K562 (cell line): ENCODE measurements around the gene DHRS12. TPM values are rescaled to one million over a fixed set of nuclear protein-coding genes. Genes with fewer than 3 reads are reported as not detected.

Experiments used
- BRF2 ChIP-seq: IDR thresholded peaks from 3 replicates; pipeline ENCODE4 v1.6.1; 2011; ENCODE audit warnings: borderline replicate concordance, mild to moderate bottlenecking; ENCODE audit not compliant: insufficient read length, insufficient read depth
- ELF2 ChIP-seq: fragments of 250-450 bp; sonication (Bioruptor Pico); IDR thresholded peaks from 2 replicates; pipeline ENCODE4 v1.5.0; 2021; ENCODE audit warnings: mild to moderate bottlenecking
- polyA plus RNA-seq, 8 experiments: library from polyadenylated mRNA; depleted of rRNA in 4 of 8; stranded (reverse) in 5 of 8; unstranded in 3 of 8; fragments of >200 nt; fragmentation: Nextera tagmentation in 2 of 8; fragmentation: Illumina TruSeq in 1 of 8; extraction: Ambion mirVana in 2 of 8; extraction: Trizol in 1 of 8; gene quantifications; 2 replicates each; pipeline versions ENCODE4 v1.2.1 to v1.2.3, GENCODE V29; 2011 to 2014; ENCODE audit warnings: inconsistent platforms in 1 of 8, missing spikeins in 1 of 8
- total RNA-seq, 7 experiments: library from RNA; depleted of rRNA in 6 of 7; stranded (reverse); fragments of >200 nt in 6 of 7; fragmentation: Illumina TruSeq in 2 of 7; extraction: Trizol in 2 of 7; gene quantifications; 2 replicates each; pipeline versions ENCODE4 v1.2.1 to v1.2.3, GENCODE V29; 2011 to 2021; ENCODE audit warnings: low replicate concordance in 1 of 7
- TF ChIP-seq, protein P1 (sequence below): fragments of 250-450 bp; sonication (Bioruptor Pico); IDR thresholded peaks from 2 replicates; pipeline ENCODE4 v1.4.0; 2020

The DHRS12 gene
- total and polyA plus RNA-seq, 9 of the 15 experiments (the other 6 are each of a cell fraction or from before 2014, with no cell fraction given), result 0.62 to 2.7 (median 0.98) TPM

DNA sequence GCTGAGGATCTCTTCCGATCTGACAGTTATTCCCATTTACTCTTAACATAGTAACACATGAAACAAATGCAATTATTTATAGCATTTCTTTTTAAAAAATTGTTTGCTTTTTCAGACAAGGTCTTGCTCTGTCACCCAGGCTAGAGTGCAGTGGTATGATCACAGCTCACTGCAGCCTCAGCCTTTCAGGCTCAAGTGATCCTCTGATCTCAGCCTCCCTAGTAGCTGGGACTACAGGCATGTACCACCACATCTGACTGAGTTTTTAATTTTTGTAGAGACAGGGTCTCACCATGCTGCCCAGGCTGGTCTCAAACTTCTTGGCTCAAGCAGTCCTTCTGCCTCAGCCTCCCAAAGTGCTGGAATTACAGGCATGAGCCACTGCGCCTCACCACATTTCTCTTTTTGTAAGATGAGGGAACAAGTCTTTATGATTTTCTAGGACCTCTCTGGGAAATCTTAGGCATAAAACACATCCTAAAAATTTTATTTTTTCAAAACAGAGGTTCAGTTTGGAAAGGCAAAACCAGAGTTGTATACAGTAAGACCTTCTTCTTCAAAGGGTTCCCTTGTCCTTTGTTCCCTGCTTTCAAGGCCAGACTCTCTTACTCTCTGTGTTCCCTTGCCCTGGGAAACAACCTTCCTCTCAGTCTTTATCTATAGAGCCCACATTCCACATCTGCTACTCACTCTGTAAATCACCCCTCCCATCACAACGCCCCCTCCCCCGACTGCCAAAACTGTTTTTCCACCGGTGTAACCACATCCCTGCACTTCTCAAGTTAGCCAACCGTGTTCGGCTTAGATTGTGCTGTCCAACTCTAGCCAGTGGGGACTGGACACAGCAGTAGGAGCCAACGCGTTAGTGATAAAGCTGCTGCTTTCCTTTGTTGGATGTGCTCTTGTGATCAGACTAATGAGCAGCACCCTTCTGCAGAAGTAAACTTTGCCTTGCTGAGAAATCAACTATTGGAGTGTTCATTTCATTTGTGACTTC is 56.2 kb downstream of the DHRS12 start (continued):
- TF ChIP-seq BRF2 (no peak), ELF2 (no peak)
- TF ChIP-seq, protein P1, sequence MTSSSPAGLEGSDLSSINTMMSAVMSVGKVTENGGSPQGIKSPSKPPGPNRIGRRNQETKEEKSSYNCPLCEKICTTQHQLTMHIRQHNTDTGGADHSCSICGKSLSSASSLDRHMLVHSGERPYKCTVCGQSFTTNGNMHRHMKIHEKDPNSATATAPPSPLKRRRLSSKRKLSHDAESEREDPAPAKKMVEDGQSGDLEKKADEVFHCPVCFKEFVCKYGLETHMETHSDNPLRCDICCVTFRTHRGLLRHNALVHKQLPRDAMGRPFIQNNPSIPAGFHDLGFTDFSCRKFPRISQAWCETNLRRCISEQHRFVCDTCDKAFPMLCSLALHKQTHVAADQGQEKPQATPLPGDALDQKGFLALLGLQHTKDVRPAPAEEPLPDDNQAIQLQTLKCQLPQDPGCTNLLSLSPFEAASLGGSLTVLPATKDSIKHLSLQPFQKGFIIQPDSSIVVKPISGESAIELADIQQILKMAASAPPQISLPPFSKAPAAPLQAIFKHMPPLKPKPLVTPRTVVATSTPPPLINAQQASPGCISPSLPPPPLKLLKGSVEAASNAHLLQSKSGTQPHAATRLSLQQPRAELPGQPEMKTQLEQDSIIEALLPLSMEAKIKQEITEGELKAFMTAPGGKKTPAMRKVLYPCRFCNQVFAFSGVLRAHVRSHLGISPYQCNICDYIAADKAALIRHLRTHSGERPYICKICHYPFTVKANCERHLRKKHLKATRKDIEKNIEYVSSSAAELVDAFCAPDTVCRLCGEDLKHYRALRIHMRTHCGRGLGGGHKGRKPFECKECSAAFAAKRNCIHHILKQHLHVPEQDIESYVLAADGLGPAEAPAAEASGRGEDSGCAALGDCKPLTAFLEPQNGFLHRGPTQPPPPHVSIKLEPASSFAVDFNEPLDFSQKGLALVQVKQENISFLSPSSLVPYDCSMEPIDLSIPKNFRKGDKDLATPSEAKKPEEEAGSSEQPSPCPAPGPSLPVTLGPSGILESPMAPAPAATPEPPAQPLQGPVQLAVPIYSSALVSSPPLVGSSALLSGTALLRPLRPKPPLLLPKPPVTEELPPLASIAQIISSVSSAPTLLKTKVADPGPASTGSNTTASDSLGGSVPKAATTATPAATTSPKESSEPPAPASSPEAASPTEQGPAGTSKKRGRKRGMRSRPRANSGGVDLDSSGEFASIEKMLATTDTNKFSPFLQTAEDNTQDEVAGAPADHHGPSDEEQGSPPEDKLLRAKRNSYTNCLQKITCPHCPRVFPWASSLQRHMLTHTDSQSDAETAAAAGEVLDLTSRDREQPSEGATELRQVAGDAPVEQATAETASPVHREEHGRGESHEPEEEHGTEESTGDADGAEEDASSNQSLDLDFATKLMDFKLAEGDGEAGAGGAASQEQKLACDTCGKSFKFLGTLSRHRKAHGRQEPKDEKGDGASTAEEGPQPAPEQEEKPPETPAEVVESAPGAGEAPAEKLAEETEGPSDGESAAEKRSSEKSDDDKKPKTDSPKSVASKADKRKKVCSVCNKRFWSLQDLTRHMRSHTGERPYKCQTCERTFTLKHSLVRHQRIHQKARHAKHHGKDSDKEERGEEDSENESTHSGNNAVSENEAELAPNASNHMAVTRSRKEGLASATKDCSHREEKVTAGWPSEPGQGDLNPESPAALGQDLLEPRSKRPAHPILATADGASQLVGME, result no peak
- TF ChIP-seq, all 486 proteins: peak for 6
